Subcutaneous abdominal adipose tissue (tissue), 5 donors: Measurements from ENCODE around the gene TLK1.

Experiments
- H3K27ac ChIP-seq: one replicate; pipeline ENCODE4 v1.7.0; 2013; ENCODE audit warnings: low read depth, mild to moderate bottlenecking, inconsistent platforms, low read length, moderate library complexity
- H3K27me3 ChIP-seq, 5 donors: one replicate each; pipeline ENCODE4 v1.7.0; 2013; ENCODE audit warnings: low read length in 5 of 5, inconsistent platforms in 1 of 5; ENCODE audit not compliant: control insufficient read depth in 5 of 5, insufficient read depth in 4 of 5
- H3K36me3 ChIP-seq, 5 donors: one replicate each; pipeline ENCODE4 v1.7.0; 2013; ENCODE audit warnings: low read length in 5 of 5; ENCODE audit not compliant: control insufficient read depth in 5 of 5, insufficient read depth in 5 of 5
- H3K4me1 ChIP-seq, 5 donors: one replicate each; pipeline ENCODE4 v1.7.0; 2013; ENCODE audit warnings: low read length in 5 of 5, mild to moderate bottlenecking in 3 of 5, moderate library complexity in 1 of 5; ENCODE audit not compliant: control insufficient read depth in 5 of 5, insufficient read depth in 5 of 5
- H3K4me3 ChIP-seq, 5 donors: one replicate each; pipeline ENCODE4 v1.7.0; 2013; ENCODE audit warnings: low read length in 5 of 5, low read depth in 1 of 5
- H3K9ac ChIP-seq, 5 donors: one replicate each; pipeline ENCODE4 v1.7.0; 2013; ENCODE audit warnings: low read length in 5 of 5, mild to moderate bottlenecking in 4 of 5, moderate library complexity in 3 of 5
- H3K9me3 ChIP-seq, 5 donors: one replicate each; pipeline ENCODE4 v1.7.0; 2013; ENCODE audit warnings: low read length in 5 of 5; ENCODE audit not compliant: control insufficient read depth in 5 of 5
- donor health status: healthy.
- donor health status: healthy.
- donor health status: healthy.
- donor health status: healthy.
- donor health status: healthy.

TLK1 gene

GRCh38 chr2:171146071-171146470 lies 14.6 kb downstream of the TLK1 start:
- no peaks in the 10 kb centered on the region for H3K27me3 ChIP-seq
- H3K4me3 ChIP-seq: no peak overlapping the region
- peaks cover 0 to 18% (median 5%) of the 10 kb centered on the region in 5 donors for H3K4me1 ChIP-seq
- no peaks in the 10 kb centered on the region for H3K9me3 ChIP-seq
- H3K36me3 ChIP-seq: no peaks in the 10 kb centered on the region
- H3K27ac ChIP-seq: no peak overlapping the region
- no peak overlapping the region for H3K9ac ChIP-seq

GRCh38 chr2:171143670-171144062 lies 17.0 kb downstream of the TLK1 start:
- no peaks in the 10 kb centered on the region for H3K9me3 ChIP-seq
- no peak overlapping the region for H3K4me3 ChIP-seq
- no peak overlapping the region for H3K9ac ChIP-seq
- no peaks in the 10 kb centered on the region for H3K27me3 ChIP-seq
- no peak overlapping the region for H3K27ac ChIP-seq
- no peaks in the 10 kb centered on the region for H3K36me3 ChIP-seq
- H3K4me1 ChIP-seq: peaks cover 0 to 18% (median 7%) of the 10 kb centered on the region in 5 donors

- H3K36me3 ChIP-seq: no peaks in the 10 kb centered on the region
- peaks cover 0 to 18% (median 7%) of the 10 kb centered on the region in 5 donors for H3K4me1 ChIP-seq
- no peaks in the 10 kb centered on the region for H3K9me3 ChIP-seq
- no peak overlapping the region for H3K9ac ChIP-seq
- H3K4me3 ChIP-seq: no peak overlapping the region
- H3K27me3 ChIP-seq: no peaks in the 10 kb centered on the region
- no peak overlapping the region for H3K27ac ChIP-seq
Observed at GRCh38 chr2:171142398-171142797, 18.3 kb downstream of the TLK1 start.

GRCh38 chr2:171141320-171141719 lies 19.4 kb downstream of the TLK1 start:
- H3K9me3 ChIP-seq: no peaks in the 10 kb centered on the region
- H3K27me3 ChIP-seq: no peaks in the 10 kb centered on the region
- peaks cover 0 to 12% (median 7%) of the 10 kb centered on the region in 5 donors for H3K4me1 ChIP-seq
- H3K27ac ChIP-seq: no peak overlapping the region
- no peak overlapping the region for H3K4me3 ChIP-seq
- no peaks in the 10 kb centered on the region for H3K36me3 ChIP-seq
- H3K9ac ChIP-seq: no peak overlapping the region

- Histone ChIP-seq H3K27ac (no peak overlapping the region), H3K36me3 (no peaks in the 10 kb centered on the region), H3K27me3 (no peaks in the 10 kb centered on the region), H3K9ac (no peak overlapping the region), H3K4me3 (no peak overlapping the region), H3K4me1 (peaks cover 0 to 14% (median 6%) of the 10 kb centered on the region in 5 donors), H3K9me3 (no peaks in the 10 kb centered on the region)
Observed at GRCh38 chr2:171139860-171140259, 20.8 kb downstream of the TLK1 start.

- Histone ChIP-seq H3K36me3 (no peaks in the 10 kb centered on the region), H3K9me3 (no peaks in the 10 kb centered on the region), H3K27ac (no peak overlapping the region), H3K4me1 (peaks cover 0 to 11% (median 6%) of the 10 kb centered on the region in 5 donors), H3K9ac (no peak overlapping the region), H3K4me3 (no peak overlapping the region), H3K27me3 (no peaks in the 10 kb centered on the region)
Observed at GRCh38 chr2:171136024-171136423, 24.7 kb downstream of the TLK1 start.

- Histone ChIP-seq H3K4me3 (no peak overlapping the region), H3K9me3 (no peaks in the 10 kb centered on the region), H3K27me3 (no peaks in the 10 kb centered on the region), H3K27ac (no peak overlapping the region), H3K9ac (peak overlapping the region in 1 of 5 donors; percentile 41), H3K36me3 (no peaks in the 10 kb centered on the region), H3K4me1 (peaks cover 0 to 10% (median 4%) of the 10 kb centered on the region in 5 donors)
Observed at GRCh38 chr2:171134624-171135230, 26.0 kb downstream of the TLK1 start.

GRCh38 chr2:171132086-171132485 lies 28.6 kb downstream of the TLK1 start:
- Histone ChIP-seq H3K27ac (no peak overlapping the region), H3K4me3 (no peak overlapping the region), H3K9me3 (no peaks in the 10 kb centered on the region), H3K9ac (no peak overlapping the region), H3K4me1 (peaks cover 0 to 14% (median 4%) of the 10 kb centered on the region in 5 donors), H3K27me3 (no peaks in the 10 kb centered on the region), H3K36me3 (no peaks in the 10 kb centered on the region)

- no peak overlapping the region for H3K27ac ChIP-seq
- no peak overlapping the region for H3K4me3 ChIP-seq
- no peaks in the 10 kb centered on the region for H3K27me3 ChIP-seq
- H3K4me1 ChIP-seq: peaks cover 0 to 10% (median 0%) of the 10 kb centered on the region in 5 donors
- no peak overlapping the region for H3K9ac ChIP-seq
- no peaks in the 10 kb centered on the region for H3K9me3 ChIP-seq
- no peaks in the 10 kb centered on the region for H3K36me3 ChIP-seq
Observed at GRCh38 chr2:171128461-171128860, 32.2 kb downstream of the TLK1 start.

- H3K9me3 ChIP-seq: no peaks in the 10 kb centered on the region
Observed at GRCh38 chr2:171124541-171124940, 36.2 kb downstream of the TLK1 start.

More at GRCh38 chr2:171124541-171124940, 36.2 kb downstream of the TLK1 start:
- Histone ChIP-seq H3K4me3 (no peak overlapping the region), H3K4me1 (peaks cover 0 to 10% (median 0%) of the 10 kb centered on the region in 5 donors), H3K27ac (no peak overlapping the region), H3K27me3 (no peaks in the 10 kb centered on the region), H3K36me3 (no peaks in the 10 kb centered on the region), H3K9ac (no peak overlapping the region)
